Naive thymus-derived CD4-positive, alpha-beta T cell (primary cell): Measurements from ENCODE around the gene IST1. TPM values are rescaled to one million over a fixed set of nuclear protein-coding genes. Genes with fewer than 3 reads are reported as not detected.

Source experiments
- ATAC-seq: fragments of 150-1000 bp; cut with Tn5 transposase; 2 replicates; pipeline ENCODE4 v1.10.0; 2021; ENCODE audit warnings: mild to moderate bottlenecking, moderate library complexity
- CTCF ChIA-PET: fragments of 350-600 bp; sonication (Branson Sonifier 250); formaldehyde crosslinking; loops from one replicate; lab custom pipeline; 2021; ENCODE audit warnings: antibody characterized with exemption; lab: Charles Lee
- POLR2A ChIA-PET: fragments of 350-600 bp; sonication (Branson Sonifier 250); formaldehyde crosslinking; loops from one replicate; lab custom pipeline; 2021; ENCODE audit warnings: antibody characterized with exemption, inconsistent platforms; lab: Charles Lee
- DNase-seq, 9 donors: peaks; one replicate each; pipeline versions ENCODE4 v3.0.0 to v3.0.0-alpha.2; 2020 to 2022; ENCODE audit warnings: mixed read lengths in 1 of 9
- H3K27ac ChIP-seq: one replicate; pipeline ENCODE4 v1.7.0; 2013; ENCODE audit warnings: mild to moderate bottlenecking, low read depth, low read length, moderate library complexity
- H3K27me3 ChIP-seq, 2 donors: one replicate each; pipeline ENCODE4 v1.7.0; 2013; ENCODE audit warnings: low read length in 2 of 2, mild to moderate bottlenecking in 2 of 2, moderate library complexity in 2 of 2; ENCODE audit not compliant: control insufficient read depth in 2 of 2, insufficient read depth in 2 of 2
- H3K36me3 ChIP-seq, 3 experiments: 1 replicate in 2 of 3; 2 replicates in 1 of 3; pipeline ENCODE4 v1.7.0; 2013; ENCODE audit warnings: low read length in 3 of 3, mild to moderate bottlenecking in 3 of 3, moderate library complexity in 1 of 3; ENCODE audit not compliant: insufficient read depth in 3 of 3, control insufficient read depth in 2 of 3
- H3K4me1 ChIP-seq, 2 donors: one replicate each; pipeline ENCODE4 v1.7.0; 2013; ENCODE audit warnings: low read length in 2 of 2, mild to moderate bottlenecking in 2 of 2, moderate library complexity in 1 of 2; ENCODE audit not compliant: control insufficient read depth in 2 of 2, insufficient read depth in 2 of 2
- H3K4me3 ChIP-seq: 2 replicates; pipeline ENCODE4 v1.7.0; 2013; ENCODE audit warnings: mild to moderate bottlenecking, low read length
- H3K9me3 ChIP-seq, 3 experiments: 1 replicate in 2 of 3; 2 replicates in 1 of 3; pipeline ENCODE4 v1.7.0; 2013; ENCODE audit warnings: low read length in 3 of 3; ENCODE audit not compliant: control insufficient read depth in 2 of 3
- H3K27ac Mint-ChIP-seq, 9 donors: one replicate each; pipeline ENCODE4 v1.8.0; 2020 to 2022; ENCODE audit warnings: mixed read lengths in 9 of 9, mild to moderate bottlenecking in 8 of 9, moderate library complexity in 5 of 9, inconsistent platforms in 2 of 9
- H3K27me3 Mint-ChIP-seq, 5 donors: one replicate each; pipeline ENCODE4 v1.8.0; 2021 to 2022; ENCODE audit warnings: mixed read lengths in 5 of 5, mild to moderate bottlenecking in 1 of 5
- H3K36me3 Mint-ChIP-seq, 5 donors: one replicate each; pipeline ENCODE4 v1.8.0; 2020 to 2022; ENCODE audit warnings: mixed read lengths in 5 of 5, mild to moderate bottlenecking in 3 of 5, inconsistent platforms in 1 of 5
- H3K4me1 Mint-ChIP-seq, 7 donors: one replicate each; pipeline ENCODE4 v1.8.0; 2020 to 2022; ENCODE audit warnings: mixed read lengths in 7 of 7, mild to moderate bottlenecking in 3 of 7, inconsistent platforms in 1 of 7
- H3K4me3 Mint-ChIP-seq, 10 donors: one replicate each; pipeline ENCODE4 v1.8.0; 2020 to 2022; ENCODE audit warnings: mild to moderate bottlenecking in 10 of 10, mixed read lengths in 10 of 10, moderate library complexity in 6 of 10, inconsistent platforms in 2 of 10
- H3K9me3 Mint-ChIP-seq, 11 donors: one replicate each; pipeline ENCODE4 v1.8.0; 2020 to 2022; ENCODE audit warnings: mixed read lengths in 11 of 11, mild to moderate bottlenecking in 4 of 11, inconsistent platforms in 1 of 11, moderate library complexity in 1 of 11
- intact Hi-C, 2 donors: fragments of 100-400 bp; cut with micrococcal nuclease; formaldehyde crosslinking; loops; one replicate each; pipeline ENCODE4 v1.15.1; 2023
- polyA plus RNA-seq, 2 donors: library from polyadenylated mRNA; unstranded; fragments of 300-500 nt; fragmentation: Illumina TruSeq; gene quantifications; one replicate each; pipeline ENCODE4 v1.2.3, GENCODE V29; 2021
- total RNA-seq, 6 experiments: library from RNA in 5 of 6; stranded (reverse) in 5 of 6; gene quantifications; 1 replicate in 5 of 6; 2 replicates in 1 of 6; pipeline ENCODE4 v1.2.3 and lab custom pipeline; 2021 to 2026

The IST1 gene
- total and polyA plus RNA-seq, 7 experiments from 2014 or later = 130 to 303 (median 283) TPM

DNA sequence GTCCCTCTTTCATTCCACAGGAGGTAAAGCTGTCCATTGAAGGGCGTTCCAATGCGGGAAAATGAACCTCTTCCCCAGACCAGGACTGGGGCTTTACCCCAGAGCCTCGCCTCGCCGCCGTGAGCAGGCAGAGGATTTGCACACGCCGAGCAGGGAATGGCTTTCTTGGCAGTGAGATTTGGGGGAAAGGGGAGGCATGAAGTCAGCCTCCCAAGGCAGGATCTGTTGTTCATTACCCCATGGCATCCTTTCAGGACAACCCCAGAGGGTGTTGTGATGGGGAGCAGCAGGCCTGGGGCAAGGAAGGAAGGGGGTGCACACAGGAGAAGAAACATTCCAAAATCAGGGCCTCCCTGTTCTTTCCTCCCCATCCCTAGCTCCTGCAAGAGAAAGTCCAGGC lies 43.6 kb upstream of the IST1 start:
- DNase-seq = no peak
- POLR2A ChIA-PET = interaction anchor here (0.9 to 2.7 kb wide), 3 partner anchors 10 to 42 kb away, joined by 3 to 17 read pairs (median 4); partner anchors contain the start of gene ZNF821
- Mint-ChIP-seq H3K27me3 (no peaks in the 10 kb centered on the region), H3K27ac (peak overlapping the region in 2 of 9 donors; percentile 37 to 41), H3K9me3 (peaks cover 0 to 3% (median 0%) of the 10 kb centered on the region in 11 donors), H3K4me3 (no peak overlapping the region), H3K4me1 (peaks cover 35 to 91% (median 78%) of the 10 kb centered on the region in 7 donors), H3K36me3 (peaks cover 11 to 38% (median 20%) of the 10 kb centered on the region in 5 donors)
- Histone ChIP-seq H3K27ac (no peak overlapping the region), H3K4me3 (no peak overlapping the region), H3K36me3 (peaks cover 6 to 55% (median 12%) of the 10 kb centered on the region in 3 experiments), H3K9me3 (no peaks in the 10 kb centered on the region), H3K27me3 (no peaks in the 10 kb centered on the region), H3K4me1 (peaks cover 26 to 34% of the 10 kb centered on the region in 2 donors)
- intact Hi-C loops = no loop called here
- no peak for ATAC-seq
- CTCF ChIA-PET = interaction anchor here (1.9 kb wide), 1 partner anchor 30 kb away, joined by 6 read pairs; no protein-coding TSS in a partner anchor

DNA sequence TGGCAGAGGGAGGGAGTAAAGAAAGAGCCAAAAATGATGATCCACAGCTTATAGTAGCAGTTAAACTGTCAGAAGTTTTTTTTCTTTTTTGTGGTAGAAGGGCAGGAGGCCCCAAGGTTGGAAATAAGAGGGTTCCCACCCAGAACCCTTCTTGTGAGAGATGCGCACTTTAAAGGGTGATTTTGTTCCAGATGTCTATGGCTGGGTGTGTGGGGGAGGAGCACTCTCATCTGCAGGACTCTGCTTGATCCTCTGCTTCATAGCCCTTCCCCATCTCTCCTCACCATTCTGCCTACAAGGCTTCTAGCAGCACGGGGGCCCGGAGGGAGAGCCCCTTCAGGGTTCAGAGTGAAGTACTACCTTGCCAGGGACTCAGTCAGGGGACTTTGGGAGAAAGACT lies 43.2 kb upstream of the IST1 start:
- peaks cover 11 to 38% (median 20%) of the 10 kb centered on the region in 5 donors for H3K36me3 Mint-ChIP-seq
- no peak for DNase-seq
- intact Hi-C loops = no loop called here

DNA sequence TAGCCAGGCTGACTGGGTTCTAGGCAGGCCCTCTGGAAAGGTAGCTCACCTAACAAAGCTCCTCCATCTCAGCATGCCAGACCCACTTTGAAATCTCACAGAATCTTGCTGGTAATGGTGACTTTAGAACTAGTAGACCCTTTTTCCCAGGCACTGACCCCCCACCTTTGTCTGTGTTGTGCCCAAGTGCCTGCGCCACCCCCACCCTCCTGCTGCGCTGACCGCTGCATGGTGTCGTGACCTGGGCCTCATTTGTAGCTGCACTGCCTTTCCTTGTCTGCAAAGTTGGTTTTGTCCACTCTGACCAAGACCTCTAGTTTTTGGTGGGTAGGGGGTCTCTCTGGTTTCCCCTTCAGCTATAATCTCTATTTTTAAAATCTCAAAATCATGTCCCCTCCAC lies 42.8 kb upstream of the IST1 start:
- Histone ChIP-seq H3K9me3 (no peaks in the 10 kb centered on the region), H3K36me3 (peaks cover 6 to 55% (median 12%) of the 10 kb centered on the region in 3 experiments), H3K27me3 (no peaks in the 10 kb centered on the region), H3K27ac (no peak overlapping the region), H3K4me1 (peaks cover 20 to 36% of the 10 kb centered on the region in 2 donors), H3K4me3 (no peak overlapping the region)
- H3K27me3 Mint-ChIP-seq = no peaks in the 10 kb centered on the region
- POLR2A ChIA-PET = interaction anchor here (0.6 to 1.4 kb wide), 5 partner anchors 9 to 41 kb away, joined by 3 to 5 read pairs (median 3); no protein-coding TSS in a partner anchor
- DNase-seq (no peak), ATAC-seq (no peak)
- CTCF ChIA-PET = interaction anchor here (1.9 kb wide), 1 partner anchor 29 kb away, joined by 6 read pairs; no protein-coding TSS in a partner anchor
- intact Hi-C loops = no loop called here
- H3K4me3 Mint-ChIP-seq = peak overlapping the region in 1 of 10 donors; percentile 25
- peak overlapping the region in 4 of 9 donors; percentile 25 to 82 (median 39) for H3K27ac Mint-ChIP-seq
- peaks cover 0 to 3% (median 0%) of the 10 kb centered on the region in 11 donors for H3K9me3 Mint-ChIP-seq
- H3K36me3 Mint-ChIP-seq = peaks cover 11 to 38% (median 21%) of the 10 kb centered on the region in 5 donors
- H3K4me1 Mint-ChIP-seq = peaks cover 28 to 89% (median 77%) of the 10 kb centered on the region in 7 donors

More for the DNA sequence above, 43.2 kb upstream of the IST1 start:
- H3K27ac ChIP-seq = no peak overlapping the region
- H3K4me3 Mint-ChIP-seq = peak overlapping the region in 1 of 10 donors; percentile 25
- CTCF ChIA-PET = interaction anchor here (1.9 kb wide), 1 partner anchor 29 kb away, joined by 6 read pairs; no protein-coding TSS in a partner anchor
- H3K27me3 Mint-ChIP-seq = no peaks in the 10 kb centered on the region
- peak overlapping the region in 3 of 9 donors; percentile 25 to 59 (median 37) for H3K27ac Mint-ChIP-seq
- POLR2A ChIA-PET = interaction anchor here (0.9 to 2.7 kb wide), 4 partner anchors 9 to 41 kb away, joined by 3 to 17 read pairs (median 4); partner anchors contain the start of gene ZNF821
- H3K9me3 Mint-ChIP-seq = peaks cover 0 to 3% (median 0%) of the 10 kb centered on the region in 11 donors
- H3K27me3 ChIP-seq = no peaks in the 10 kb centered on the region
- H3K9me3 ChIP-seq = no peaks in the 10 kb centered on the region
- no peak for ATAC-seq
- H3K4me3 ChIP-seq = no peak overlapping the region
- H3K36me3 ChIP-seq = peaks cover 6 to 55% (median 12%) of the 10 kb centered on the region in 3 experiments
- peaks cover 31 to 91% (median 78%) of the 10 kb centered on the region in 7 donors for H3K4me1 Mint-ChIP-seq
- H3K4me1 ChIP-seq = peaks cover 22 to 34% of the 10 kb centered on the region in 2 donors

DNA sequence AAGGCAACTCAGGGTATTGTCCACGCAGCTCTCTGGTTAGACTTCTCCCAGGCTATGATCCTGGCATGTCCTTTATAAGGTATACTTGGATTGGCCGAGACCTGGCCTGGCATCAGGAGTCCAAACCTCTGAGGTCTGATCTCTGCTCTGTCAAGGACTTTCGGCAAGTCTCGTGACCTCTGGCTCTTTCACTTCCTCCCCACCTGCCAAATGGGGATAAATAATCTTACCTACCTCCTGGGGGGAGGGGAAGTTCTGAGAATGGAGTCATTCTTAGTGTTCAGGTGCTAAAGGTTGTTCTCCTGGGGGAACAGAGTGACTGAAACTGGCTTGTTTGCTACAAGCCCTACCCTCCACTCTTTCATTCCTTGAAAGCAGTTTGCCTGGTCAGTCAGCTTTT lies 41.9 kb upstream of the IST1 start:
- ChIA-PET POLR2A (interaction anchor here (0.6 to 1.2 kb wide), 4 partner anchors 20 to 42 kb away, joined by 3 to 5 read pairs (median 3); no protein-coding TSS in a partner anchor), CTCF (interaction anchor here (1.9 kb wide), 1 partner anchor 28 kb away, joined by 6 read pairs; no protein-coding TSS in a partner anchor)
- peak overlapping the region in 1 of 10 donors; percentile 45 for H3K4me3 Mint-ChIP-seq
- H3K36me3 Mint-ChIP-seq = peaks cover 11 to 32% (median 17%) of the 10 kb centered on the region in 5 donors
- peak overlapping the region in 5 of 9 donors; percentile 39 to 71 (median 67) for H3K27ac Mint-ChIP-seq
- ATAC-seq (no peak), DNase-seq (no peak)
- H3K27me3 Mint-ChIP-seq = no peaks in the 10 kb centered on the region
- Histone ChIP-seq H3K27ac (no peak overlapping the region), H3K36me3 (peaks cover 5 to 50% (median 6%) of the 10 kb centered on the region in 3 experiments), H3K4me3 (no peak overlapping the region), H3K9me3 (no peaks in the 10 kb centered on the region), H3K4me1 (peaks cover 16 to 36% of the 10 kb centered on the region in 2 donors), H3K27me3 (no peaks in the 10 kb centered on the region)
- peaks cover 26 to 81% (median 69%) of the 10 kb centered on the region in 7 donors for H3K4me1 Mint-ChIP-seq
- peaks cover 0 to 2% (median 0%) of the 10 kb centered on the region in 11 donors for H3K9me3 Mint-ChIP-seq
- intact Hi-C loops = no loop called here

DNA sequence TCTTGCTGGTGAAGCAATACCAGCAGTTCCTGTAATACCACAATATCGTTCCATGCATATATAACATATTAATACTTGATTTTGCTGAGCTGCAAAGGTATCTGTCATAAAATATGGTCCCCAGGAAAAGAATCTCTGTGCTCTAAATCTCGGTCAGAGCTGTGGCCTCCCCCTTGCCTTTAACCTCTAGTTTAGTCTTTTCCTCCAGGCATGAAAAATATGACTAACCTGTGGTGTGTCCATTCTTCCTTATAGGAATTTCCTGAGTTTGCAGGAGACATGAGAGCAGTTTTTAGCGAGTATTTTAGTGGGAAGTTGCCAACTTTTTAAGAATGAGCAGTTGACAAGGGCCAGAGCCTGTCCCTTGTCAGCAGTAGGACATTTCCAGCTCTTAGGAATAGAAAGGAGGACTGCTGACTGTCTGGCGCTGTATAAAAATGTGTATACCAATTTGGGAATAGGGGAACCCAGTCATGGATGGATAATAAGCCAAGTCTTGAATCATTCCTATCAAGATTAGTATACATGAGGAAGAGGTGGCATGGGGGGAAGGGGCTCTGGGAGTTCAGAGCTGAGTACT lies 40.9 kb upstream of the IST1 start:
- no peaks in the 10 kb centered on the region for H3K27me3 Mint-ChIP-seq
- ChIA-PET POLR2A (no interaction called here), CTCF (interaction anchor here (0.6 kb wide), 1 partner anchor 12 kb away, joined by 3 read pairs; no protein-coding TSS in a partner anchor)
- no peaks in the 10 kb centered on the region for H3K27me3 ChIP-seq
- H3K27ac ChIP-seq = no peak overlapping the region
- ATAC-seq = no peak
- DNase-seq = no peak
- H3K4me3 Mint-ChIP-seq = peak overlapping the region in 1 of 10 donors; percentile 14
- H3K9me3 Mint-ChIP-seq = peaks cover 0 to 2% (median 0%) of the 10 kb centered on the region in 11 donors
- peaks cover 9 to 24% (median 12%) of the 10 kb centered on the region in 5 donors for H3K36me3 Mint-ChIP-seq
- H3K4me1 ChIP-seq = peaks cover 16 to 36% of the 10 kb centered on the region in 2 donors
- no peaks in the 10 kb centered on the region for H3K9me3 ChIP-seq
- H3K4me1 Mint-ChIP-seq = peaks cover 29 to 80% (median 66%) of the 10 kb centered on the region in 7 donors
- H3K36me3 ChIP-seq = peaks cover 0 to 46% (median 3%) of the 10 kb centered on the region in 3 experiments
- intact Hi-C loops = no loop called here
- H3K4me3 ChIP-seq = no peak overlapping the region
- H3K27ac Mint-ChIP-seq = peak overlapping the region in 5 of 9 donors; percentile 8 to 61 (median 39)

DNA sequence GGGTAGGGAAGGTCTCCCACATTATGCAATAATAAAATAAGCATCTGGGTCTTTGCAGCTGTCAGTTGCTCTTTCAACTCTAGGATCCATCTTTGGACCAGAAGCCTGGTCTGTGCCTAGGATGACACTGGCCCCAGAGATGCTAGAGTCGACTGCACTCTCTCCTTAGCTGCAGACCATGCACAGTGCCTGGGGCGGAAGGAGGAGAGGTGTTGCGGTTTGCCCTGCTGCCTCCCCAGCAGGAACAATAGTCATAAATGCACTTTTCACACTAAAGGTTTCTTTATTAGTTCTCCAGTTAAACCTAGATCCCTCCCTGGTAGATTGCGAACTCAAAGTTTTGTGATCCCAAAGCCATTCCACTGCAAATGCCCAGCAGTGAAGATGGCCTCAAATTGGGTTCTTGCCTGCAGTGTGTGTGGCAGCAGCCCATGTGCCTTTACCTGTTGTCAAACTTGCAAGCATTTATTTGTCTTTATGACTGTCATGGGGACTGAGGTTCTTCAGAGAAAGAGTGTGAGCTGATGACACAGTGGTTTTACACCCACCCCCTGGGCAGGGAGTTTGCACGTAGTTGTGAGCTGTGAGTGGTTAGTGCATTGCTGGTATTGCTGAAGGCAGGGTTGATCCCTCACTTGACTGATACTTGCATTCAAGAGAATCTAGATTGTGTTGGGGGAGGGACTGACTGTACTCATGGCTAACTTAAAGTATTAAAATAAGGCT lies 39.2 kb upstream of the IST1 start:
- no peaks in the 10 kb centered on the region for H3K9me3 ChIP-seq
- intact Hi-C loops = no loop called here
- no peaks in the 10 kb centered on the region for H3K27me3 ChIP-seq
- peaks cover 16 to 36% of the 10 kb centered on the region in 2 donors for H3K4me1 ChIP-seq
- ATAC-seq (peak; percentile 64), DNase-seq (no peak)
- H3K4me3 ChIP-seq = no peak overlapping the region
- peaks cover 0 to 43% (median 3%) of the 10 kb centered on the region in 3 experiments for H3K36me3 ChIP-seq
- H3K27ac ChIP-seq = no peak overlapping the region
- CTCF ChIA-PET = no interaction called here
- H3K27ac Mint-ChIP-seq = peak overlapping the region in 7 of 9 donors; percentile 13 to 85 (median 58)
- no peaks in the 10 kb centered on the region for H3K9me3 Mint-ChIP-seq
- POLR2A ChIA-PET = interaction anchor here (0.7 to 1.9 kb wide), 2 partner anchors 15 to 27 kb away, joined by 3 to 4 read pairs; partner anchors contain the start of gene ZNF821
- H3K4me3 Mint-ChIP-seq = peak overlapping the region in 1 of 10 donors; percentile 16
- peaks cover 26 to 74% (median 63%) of the 10 kb centered on the region in 7 donors for H3K4me1 Mint-ChIP-seq
- H3K27me3 Mint-ChIP-seq = no peaks in the 10 kb centered on the region
- peaks cover 4 to 22% (median 5%) of the 10 kb centered on the region in 5 donors for H3K36me3 Mint-ChIP-seq
